H9 (cell line): ENCODE data around the gene TACC2. TPM values are rescaled to one million over a fixed set of nuclear protein-coding genes. Genes with fewer than 3 reads are reported as not detected.

Source experiments
- DNase-seq: peaks from one replicate; pipeline ENCODE4 v3.0.0-alpha.2; 2017
- H2AFZ ChIP-seq: one replicate; pipeline ENCODE4 v1.6.1; 2013; ENCODE audit warnings: mild to moderate bottlenecking, low read length, control low read depth, moderate library complexity
- H2AK5ac ChIP-seq: 2 replicates; pipeline ENCODE4 v1.6.1; 2013; ENCODE audit warnings: low read length, control low read depth, mixed read lengths; ENCODE audit not compliant: insufficient read length
- H2BK120ac ChIP-seq: one replicate; pipeline ENCODE4 v1.6.1; 2013; ENCODE audit warnings: low read depth, mild to moderate bottlenecking, low read length, control low read depth, inconsistent platforms; ENCODE audit not compliant: poor library complexity, severe bottlenecking
- H2BK12ac ChIP-seq: 2 replicates; pipeline ENCODE4 v1.6.1; 2013; ENCODE audit warnings: low read length, control low read depth, mixed read lengths, low read depth; ENCODE audit not compliant: insufficient read length
- H2BK15ac ChIP-seq: 2 replicates; pipeline ENCODE4 v1.6.1; 2013; ENCODE audit warnings: low read depth, low read length, control low read depth
- H2BK20ac ChIP-seq: one replicate; pipeline ENCODE4 v1.6.1; 2013; ENCODE audit warnings: low read depth, mild to moderate bottlenecking, low read length, control low read depth, inconsistent platforms; ENCODE audit not compliant: poor library complexity, severe bottlenecking
- H2BK5ac ChIP-seq: 2 replicates; pipeline ENCODE4 v1.6.1; 2013; ENCODE audit warnings: low read length, control low read depth, mixed read lengths; ENCODE audit not compliant: insufficient read length
- H3K14ac ChIP-seq: 2 replicates; pipeline ENCODE4 v1.6.1; 2013; ENCODE audit warnings: low read length, control low read depth; ENCODE audit not compliant: insufficient read depth
- H3K18ac ChIP-seq: 2 replicates; pipeline ENCODE4 v1.6.1; 2013; ENCODE audit warnings: low read depth, mild to moderate bottlenecking, mixed read lengths, low read length, control low read depth; ENCODE audit not compliant: insufficient read length
- H3K23ac ChIP-seq: 2 replicates; pipeline ENCODE4 v1.6.1; 2013; ENCODE audit warnings: low read length, control low read depth, mixed read lengths, low read depth; ENCODE audit not compliant: insufficient read length
- H3K23me2 ChIP-seq: 2 replicates; pipeline ENCODE4 v1.6.1; 2013; ENCODE audit warnings: low read depth, mild to moderate bottlenecking, mixed read lengths, low read length, control low read depth; ENCODE audit not compliant: insufficient read length, poor library complexity, severe bottlenecking
- H3K27ac ChIP-seq: 2 replicates; pipeline ENCODE4 v1.5.1; 2013; ENCODE audit warnings: low read length, control low read depth, mixed read lengths, low read depth; ENCODE audit not compliant: insufficient read length
- H3K27me3 ChIP-seq: 2 replicates; pipeline ENCODE4 v1.6.1; 2013; ENCODE audit warnings: low read length, control low read depth, inconsistent platforms; ENCODE audit not compliant: insufficient read depth
- H3K4ac ChIP-seq: 2 replicates; pipeline ENCODE4 v1.6.1; 2013; ENCODE audit warnings: low read depth, mild to moderate bottlenecking, control low read depth, inconsistent platforms, low read length, moderate library complexity
- H3K4me1 ChIP-seq: 2 replicates; pipeline ENCODE4 v1.6.1; 2013; ENCODE audit warnings: low read length, control low read depth, inconsistent platforms; ENCODE audit not compliant: insufficient read depth
- H3K4me2 ChIP-seq: 2 replicates; pipeline ENCODE4 v1.6.1; 2013; ENCODE audit warnings: low read length, control low read depth, mixed read lengths; ENCODE audit not compliant: insufficient read length, insufficient read depth
- H3K56ac ChIP-seq: 2 replicates; pipeline ENCODE4 v1.6.1; 2013; ENCODE audit warnings: low read depth, mild to moderate bottlenecking, mixed read lengths, low read length, control low read depth; ENCODE audit not compliant: insufficient read length
- H3K79me1 ChIP-seq: 2 replicates; pipeline ENCODE4 v1.6.1; 2013; ENCODE audit warnings: low read depth, mild to moderate bottlenecking, moderate library complexity, low read length, control low read depth, inconsistent platforms; ENCODE audit not compliant: insufficient read depth, poor library complexity, severe bottlenecking
- H3K79me2 ChIP-seq: 2 replicates; pipeline ENCODE4 v1.6.1; 2013; ENCODE audit warnings: low read length, control low read depth, inconsistent platforms; ENCODE audit not compliant: insufficient read depth
- H3K9ac ChIP-seq: 2 replicates; pipeline ENCODE4 v1.6.1; 2013; ENCODE audit warnings: low read length, control low read depth, mixed read lengths; ENCODE audit not compliant: insufficient read length; ENCODE audit errors: extremely low read depth
- H3K9me3 ChIP-seq: one replicate; pipeline ENCODE4 v1.6.1; 2013; ENCODE audit warnings: low read depth, low read length, inconsistent platforms; ENCODE audit not compliant: control insufficient read depth
- H3T11ph ChIP-seq: one replicate; pipeline ENCODE4 v1.6.1; 2013; ENCODE audit warnings: mild to moderate bottlenecking, low read length, control low read depth, inconsistent platforms
- H4K20me1 ChIP-seq: one replicate; pipeline ENCODE4 v1.6.1; 2013; ENCODE audit not compliant: control insufficient read depth, insufficient read length, insufficient read depth
- H4K5ac ChIP-seq: 2 replicates; pipeline ENCODE4 v1.6.1; 2013; ENCODE audit warnings: low read depth, mild to moderate bottlenecking, mixed read lengths, low read length, control low read depth; ENCODE audit not compliant: insufficient read length
- H4K8ac ChIP-seq: replicated peaks from 2 replicates; pipeline ENCODE4 v1.6.1; 2013; ENCODE audit warnings: low read length, control low read depth, mixed read lengths, low read depth; ENCODE audit not compliant: insufficient read length
- H4K91ac ChIP-seq: 2 replicates; pipeline ENCODE4 v1.6.1; 2013; ENCODE audit warnings: low read depth, mild to moderate bottlenecking, moderate library complexity, mixed read lengths, low read length, control low read depth; ENCODE audit not compliant: insufficient read length
- H3K27ac Mint-ChIP-seq, 3 experiments: 2 replicates in 2 of 3; 3 replicates in 1 of 3; pipeline ENCODE4 v1.8.0; 2020 to 2021; ENCODE audit warnings: mixed read lengths in 3 of 3, mild to moderate bottlenecking in 1 of 3, moderate library complexity in 1 of 3
- H3K27me3 Mint-ChIP-seq: 2 replicates; pipeline ENCODE4 v1.8.0; 2021; ENCODE audit warnings: low read depth, mild to moderate bottlenecking, moderate library complexity, mixed read lengths
- H3K36me3 Mint-ChIP-seq, 3 experiments: 2 replicates in 2 of 3; 3 replicates in 1 of 3; pipeline ENCODE4 v1.8.0; 2020 to 2021; ENCODE audit warnings: low read depth in 3 of 3, mixed read lengths in 3 of 3; ENCODE audit not compliant: insufficient read depth in 1 of 3
- H3K4me1 Mint-ChIP-seq, 2 experiments: 2 replicates each; pipeline ENCODE4 v1.8.0; 2020; ENCODE audit warnings: mixed read lengths in 2 of 2
- H3K4me3 Mint-ChIP-seq, 2 experiments: 2 replicates in 1 of 2; 3 replicates in 1 of 2; pipeline ENCODE4 v1.8.0; 2020 to 2021; ENCODE audit warnings: mild to moderate bottlenecking in 2 of 2, mixed read lengths in 2 of 2, moderate library complexity in 1 of 2
- H3K9me3 Mint-ChIP-seq, 2 experiments: 2 replicates in 1 of 2; 3 replicates in 1 of 2; pipeline ENCODE4 v1.8.0; 2020; ENCODE audit warnings: mild to moderate bottlenecking in 2 of 2, mixed read lengths in 2 of 2, moderate library complexity in 1 of 2
- CTCF ChIP-seq: fragments of 200-600 bp; sonication (generic); conservative IDR thresholded peaks from 3 replicates; pipeline ENCODE4 v1.8.0; 2021; ENCODE audit warnings: antibody characterized with exemption, mild to moderate bottlenecking
- WGBS: extraction: QIAGEN DNeasy Blood & Tissue Kit; methylation state at CpG from one replicate; pipeline ENCODE4 v1.1.7; 2013; ENCODE audit warnings: missing lambda C conversion rate, low lambda C conversion rate, mixed read lengths; ENCODE audit not compliant: insufficient read length; ENCODE audit errors: extremely low coverage; 5-methylcytosine and 5-hydroxymethylcytosine counted together
- total RNA-seq: library from RNA; stranded (reverse); gene quantifications from 2 replicates; pipeline ENCODE4 v1.2.1, GENCODE V29; 2021

Gene TACC2
- total RNA-seq, 1 experiment from 2014 or later: 58.1 TPM

DNA sequence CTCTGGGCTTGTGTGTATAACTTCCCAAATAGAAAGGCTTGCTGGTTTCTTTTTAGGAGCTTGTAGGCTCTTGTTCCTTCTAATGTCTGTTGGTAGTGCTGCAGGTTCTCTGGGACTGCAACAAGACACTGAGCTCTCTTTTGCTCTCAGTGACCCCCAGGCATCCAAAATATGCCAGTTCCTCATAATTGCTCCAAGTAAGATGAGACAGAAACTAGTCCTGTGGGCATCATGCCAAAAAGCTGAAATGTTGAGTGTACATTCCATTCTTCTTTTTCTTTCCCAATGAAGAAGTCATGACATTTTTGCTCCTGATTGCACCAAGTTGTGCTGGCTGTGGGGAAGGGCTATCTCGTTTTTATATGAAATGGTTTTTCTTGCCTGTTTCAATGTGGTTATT, 275.0 kb downstream of the TACC2 start:
- no peak overlapping the region for H4K8ac ChIP-seq
- H3K4ac ChIP-seq: no peak overlapping the region
- H3K9ac ChIP-seq: no peak overlapping the region
- H3K4me2 ChIP-seq: no peak overlapping the region
- H3K18ac ChIP-seq: no peak overlapping the region
- no peak overlapping the region for H2AFZ ChIP-seq
- no peak overlapping the region for H3K23ac ChIP-seq
- no peak overlapping the region for H2BK120ac ChIP-seq
- WGBS: no CpG with 5 or more reads among the region's 1 CpG
- H3K27ac ChIP-seq: no peak overlapping the region
- peaks cover 21 to 23% of the 10 kb centered on the region in 2 experiments for H3K9me3 Mint-ChIP-seq
- no peaks in the 10 kb centered on the region for H3K23me2 ChIP-seq
- H3K4me1 ChIP-seq: no peaks in the 10 kb centered on the region; the same call in 1 of the 2 replicates
- H3K4me3 Mint-ChIP-seq: no peak overlapping the region
- no peaks in the 10 kb centered on the region for H3K79me2 ChIP-seq
- no peaks in the 10 kb centered on the region for H3K27me3 Mint-ChIP-seq
- H4K5ac ChIP-seq: no peak overlapping the region
- no peak for DNase-seq
- H3T11ph ChIP-seq: no peak overlapping the region
- H2AK5ac ChIP-seq: no peak overlapping the region
- no peak overlapping the region for H2BK20ac ChIP-seq
- H4K20me1 ChIP-seq: no peaks in the 10 kb centered on the region
- peaks cover 17 to 32% (median 30%) of the 10 kb centered on the region in 3 experiments for H3K36me3 Mint-ChIP-seq
- H3K27ac Mint-ChIP-seq: no peak overlapping the region; a peak in 1 of 7 replicates
- H3K9me3 ChIP-seq: no peaks in the 10 kb centered on the region
- H3K56ac ChIP-seq: no peak overlapping the region
- H2BK12ac ChIP-seq: no peak overlapping the region
- no peak overlapping the region for H2BK15ac ChIP-seq
- TF ChIP-seq CTCF: no peak
- H4K91ac ChIP-seq: no peak overlapping the region
- no peaks in the 10 kb centered on the region for H3K79me1 ChIP-seq
- H3K4me1 Mint-ChIP-seq: peaks cover 7 to 16% of the 10 kb centered on the region in 2 experiments
- H3K14ac ChIP-seq: no peak overlapping the region
- no peaks in the 10 kb centered on the region for H3K27me3 ChIP-seq
- no peak overlapping the region for H2BK5ac ChIP-seq
